ENCODE measurements around the gene DTNA.
A peak's percentile ranks its signal among the peaks of the same experiment; 100 is the strongest.

The DTNA gene

DNA sequence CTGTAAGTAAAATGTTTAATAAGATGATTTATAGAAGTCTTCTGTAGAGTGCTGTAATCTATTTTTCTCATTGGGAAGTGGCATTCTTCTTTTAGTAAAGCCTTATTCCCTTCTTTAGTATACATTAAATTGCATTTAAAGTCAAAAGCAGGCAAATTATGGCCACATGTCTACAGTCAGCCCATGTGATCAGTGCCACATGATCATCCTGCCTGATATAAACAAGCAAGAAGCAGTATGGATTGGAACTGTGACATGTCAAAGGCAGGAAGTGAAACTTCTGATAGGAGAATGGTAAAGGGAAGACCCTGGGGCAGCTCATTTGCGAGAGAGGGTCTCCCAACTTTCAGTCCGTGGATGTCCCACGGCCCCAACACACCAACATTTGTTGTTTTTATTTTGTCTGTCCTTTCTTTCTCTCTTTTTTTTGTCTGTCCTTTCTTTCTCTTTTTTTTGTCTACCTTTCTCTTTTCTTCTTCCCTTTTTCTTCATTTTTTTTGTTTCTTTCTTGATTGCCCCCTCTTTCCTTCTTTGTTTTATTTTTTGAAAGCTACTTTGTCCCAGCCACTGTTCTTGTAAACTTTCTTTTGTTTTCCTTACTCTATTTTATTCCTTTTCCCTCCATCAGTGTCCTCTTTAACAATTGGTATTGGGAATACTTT lies 154.9 kb downstream of the DTNA start:
- Histone ChIP-seq H3K27ac (ENCODE audit: low read depth, low read length, poor library complexity, severe bottlenecking) (no peak overlapping the region), H2AFZ (ENCODE audit: low read length) (no peak overlapping the region), H3K9ac (ENCODE audit: low read length) (no peak overlapping the region), H3K36me3 (ENCODE audit: insufficient read depth, low read length) (no peaks in the 10 kb centered on the region), H3K4me3 (ENCODE audit: low read depth, low read length, poor library complexity, severe bottlenecking) (no peak overlapping the region), H3K27me3 (ENCODE audit: insufficient read depth, low read length) (no peaks in the 10 kb centered on the region), H3F3A (ENCODE audit: insufficient read depth, low read length) (no peaks in the 10 kb centered on the region), H3K79me2 (ENCODE audit: insufficient read depth, low read length) (no peaks in the 10 kb centered on the region), H3K9me3 (ENCODE audit: low read length) (no peaks in the 10 kb centered on the region), H3K4me1 (ENCODE audit: insufficient read depth, low read length, severe bottlenecking) (no peaks in the 10 kb centered on the region), H4K20me1 (ENCODE audit: insufficient read depth, low read length) (no peaks in the 10 kb centered on the region), H3K4me2 (ENCODE audit: low read length) (no peak overlapping the region), H3K9me2 (ENCODE audit: low read depth, low read length) (no peaks in the 10 kb centered on the region)
- TF ChIP-seq EZH2 (IDR thresholded peaks at IDR 0.05; ENCODE audit: borderline replicate concordance, low read length) = no peak
- TF ChIP-seq, protein P1, sequence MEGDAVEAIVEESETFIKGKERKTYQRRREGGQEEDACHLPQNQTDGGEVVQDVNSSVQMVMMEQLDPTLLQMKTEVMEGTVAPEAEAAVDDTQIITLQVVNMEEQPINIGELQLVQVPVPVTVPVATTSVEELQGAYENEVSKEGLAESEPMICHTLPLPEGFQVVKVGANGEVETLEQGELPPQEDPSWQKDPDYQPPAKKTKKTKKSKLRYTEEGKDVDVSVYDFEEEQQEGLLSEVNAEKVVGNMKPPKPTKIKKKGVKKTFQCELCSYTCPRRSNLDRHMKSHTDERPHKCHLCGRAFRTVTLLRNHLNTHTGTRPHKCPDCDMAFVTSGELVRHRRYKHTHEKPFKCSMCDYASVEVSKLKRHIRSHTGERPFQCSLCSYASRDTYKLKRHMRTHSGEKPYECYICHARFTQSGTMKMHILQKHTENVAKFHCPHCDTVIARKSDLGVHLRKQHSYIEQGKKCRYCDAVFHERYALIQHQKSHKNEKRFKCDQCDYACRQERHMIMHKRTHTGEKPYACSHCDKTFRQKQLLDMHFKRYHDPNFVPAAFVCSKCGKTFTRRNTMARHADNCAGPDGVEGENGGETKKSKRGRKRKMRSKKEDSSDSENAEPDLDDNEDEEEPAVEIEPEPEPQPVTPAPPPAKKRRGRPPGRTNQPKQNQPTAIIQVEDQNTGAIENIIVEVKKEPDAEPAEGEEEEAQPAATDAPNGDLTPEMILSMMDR (IDR thresholded peaks at IDR 0.05; ENCODE audit: low read length) = no peak

DNA sequence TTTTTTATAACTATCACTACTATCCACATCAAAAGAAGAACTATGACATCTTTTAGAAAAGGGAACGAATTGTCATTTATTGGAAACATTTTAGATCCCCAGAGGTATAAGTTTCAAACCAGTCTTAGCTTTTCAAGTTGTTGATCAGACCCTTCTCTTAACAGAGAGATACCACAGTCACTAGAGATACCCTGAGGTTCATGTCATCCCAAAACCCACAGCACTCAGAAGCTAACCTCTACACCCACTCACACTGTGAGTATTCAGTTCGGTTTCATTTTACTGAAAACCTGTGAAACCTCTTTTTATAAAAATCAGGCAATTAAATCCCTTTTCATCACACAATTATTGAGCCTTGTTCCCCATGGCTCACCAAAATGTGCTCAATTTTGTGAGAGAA lies 156.2 kb downstream of the DTNA start:
- Histone ChIP-seq H3K36me3 (ENCODE audit: insufficient read depth, low read length) (no peaks in the 10 kb centered on the region), H3K4me3 (ENCODE audit: low read depth, low read length, poor library complexity, severe bottlenecking) (no peak overlapping the region), H3K27ac (ENCODE audit: low read depth, low read length, poor library complexity, severe bottlenecking) (no peak overlapping the region), H3K9ac (ENCODE audit: low read length) (no peak overlapping the region), H3K4me1 (ENCODE audit: insufficient read depth, low read length, severe bottlenecking) (no peaks in the 10 kb centered on the region), H3K9me3 (ENCODE audit: low read length) (no peaks in the 10 kb centered on the region), H3K79me2 (ENCODE audit: insufficient read depth, low read length) (no peaks in the 10 kb centered on the region), H4K20me1 (ENCODE audit: insufficient read depth, low read length) (no peaks in the 10 kb centered on the region), H2AFZ (ENCODE audit: low read length) (no peak overlapping the region), H3K9me2 (ENCODE audit: low read depth, low read length) (no peaks in the 10 kb centered on the region), H3K27me3 (ENCODE audit: insufficient read depth, low read length) (no peaks in the 10 kb centered on the region), H3K4me2 (ENCODE audit: low read length) (no peak overlapping the region), H3F3A (ENCODE audit: insufficient read depth, low read length) (no peaks in the 10 kb centered on the region)
- TF ChIP-seq, protein P1 (IDR thresholded peaks at IDR 0.05; ENCODE audit: low read length) = no peak
- TF ChIP-seq EZH2 (IDR thresholded peaks at IDR 0.05; ENCODE audit: borderline replicate concordance, low read length) = no peak

DNA sequence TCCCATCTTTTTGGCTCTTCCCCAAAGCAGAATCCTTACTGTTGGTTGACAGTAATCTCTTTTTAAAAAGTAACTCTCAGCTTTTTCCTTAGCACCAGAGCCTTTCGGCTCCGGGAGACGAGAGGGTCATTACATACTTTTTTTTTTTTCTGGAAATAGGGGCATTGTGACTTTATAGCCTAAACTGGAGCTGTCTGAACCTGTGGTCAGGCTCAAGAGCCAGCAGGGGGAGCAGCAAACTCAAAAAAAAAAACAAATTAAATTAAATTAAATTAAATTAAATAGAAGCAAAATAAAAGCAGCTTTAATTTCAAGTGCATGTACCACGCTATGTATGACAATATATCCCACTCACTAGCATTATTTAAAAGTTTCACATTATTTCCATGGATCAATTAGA lies 156.6 kb downstream of the DTNA start:
- H3K4me2 ChIP-seq (ENCODE audit: low read length) = no peak overlapping the region
- no peaks in the 10 kb centered on the region for H3K4me1 ChIP-seq (ENCODE audit: insufficient read depth, low read length, severe bottlenecking)
- no peak overlapping the region for H3K27ac ChIP-seq (ENCODE audit: low read depth, low read length, poor library complexity, severe bottlenecking)
- no peak for TF ChIP-seq EZH2 (IDR thresholded peaks at IDR 0.05; ENCODE audit: borderline replicate concordance, low read length)
- TF ChIP-seq, protein P1 (IDR thresholded peaks at IDR 0.05; ENCODE audit: low read length) = peak; percentile 37
- no peaks in the 10 kb centered on the region for H3K36me3 ChIP-seq (ENCODE audit: insufficient read depth, low read length)
- H3K79me2 ChIP-seq (ENCODE audit: insufficient read depth, low read length) = no peaks in the 10 kb centered on the region
- no peaks in the 10 kb centered on the region for H3F3A ChIP-seq (ENCODE audit: insufficient read depth, low read length)
- no peak overlapping the region for H3K9ac ChIP-seq (ENCODE audit: low read length)
- no peaks in the 10 kb centered on the region for H3K9me2 ChIP-seq (ENCODE audit: low read depth, low read length)
- no peaks in the 10 kb centered on the region for H3K9me3 ChIP-seq (ENCODE audit: low read length)
- no peak overlapping the region for H2AFZ ChIP-seq (ENCODE audit: low read length)
- no peaks in the 10 kb centered on the region for H4K20me1 ChIP-seq (ENCODE audit: insufficient read depth, low read length)
- H3K4me3 ChIP-seq (ENCODE audit: low read depth, low read length, poor library complexity, severe bottlenecking) = no peak overlapping the region
- no peaks in the 10 kb centered on the region for H3K27me3 ChIP-seq (ENCODE audit: insufficient read depth, low read length)

Measured in OCI-LY1 (cell line).